ENCODE measurements around the gene ROBO1. TPM values are rescaled to one million over a fixed set of nuclear protein-coding genes. Genes with fewer than 3 reads are reported as not detected.
A peak's percentile ranks its signal among the peaks of the same experiment; 100 is the strongest.

ROBO1 gene
- total and polyA plus RNA-seq, 2 experiments from 2014 or later: 18.8 to 31.9 TPM

DNA sequence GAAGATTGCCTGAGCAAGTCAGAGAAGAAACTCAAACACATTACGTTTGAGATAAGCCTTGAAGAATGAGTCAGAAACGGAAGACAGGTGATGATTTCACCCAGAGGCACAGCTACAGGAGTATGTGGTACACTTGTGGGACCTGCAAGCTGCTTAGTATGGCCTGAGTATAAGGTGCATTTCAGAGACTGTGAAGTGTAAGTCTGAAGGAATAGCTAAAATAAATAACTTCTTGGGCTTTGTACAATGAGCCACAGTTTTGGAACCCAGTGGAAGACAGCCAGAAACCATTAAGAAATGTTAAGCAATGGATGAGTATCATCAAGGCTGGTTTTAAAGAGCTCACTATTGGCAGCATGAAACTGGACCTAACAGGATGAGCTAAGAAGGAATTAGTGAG lies 826.2 kb downstream of the ROBO1 start:
- Histone ChIP-seq H3K79me2 (ENCODE audit: insufficient read depth) (no peaks in the 10 kb centered on the region; the same call in 1 of the 2 replicates), H3F3A (ENCODE audit: insufficient read depth) (peaks cover 20% of the 10 kb centered on the region), H3K9me3 (ENCODE audit: low read depth) (no peaks in the 10 kb centered on the region), H3K4me3 (no peak overlapping the region; the same call in 1 of the 2 replicates), H3K27ac (peak overlapping the region; percentile 59), H3K4me2 (ENCODE audit: unreplicated experiment) (peak overlapping the region; percentile 9), H3K9me2 (ENCODE audit: insufficient read depth) (no peaks in the 10 kb centered on the region), H4K20me1 (ENCODE audit: insufficient read depth) (no peaks in the 10 kb centered on the region), H2AFZ (no peak overlapping the region), H3K36me3 (ENCODE audit: low read depth) (no peaks in the 10 kb centered on the region), H3K27me3 (replicated peaks; ENCODE audit: insufficient read depth) (no peaks in the 10 kb centered on the region), H3K4me1 (ENCODE audit: insufficient read depth) (peaks cover 14% of the 10 kb centered on the region), H3K9ac (no peak overlapping the region)
- no peak for TF ChIP-seq EZH2 (IDR thresholded peaks at IDR 0.05; ENCODE audit: insufficient read depth, poor library complexity, severe bottlenecking)
- no peak for TF ChIP-seq EZH2phosphoT487 (IDR thresholded peaks at IDR 0.05; ENCODE audit: insufficient read depth, low read depth)
- WGBS, 2 experiments (ENCODE audit: low coverage in 1 of 2, low lambda C conversion rate in 2 of 2, missing lambda C conversion rate in 2 of 2): 21 to 29% methylated on average over 2 of the region's 2 CpGs
- in situ Hi-C loops (cut with MboI): no loop called here
- DNase-seq: peak; percentile 93

GRCh38 chr3:78940626-78941025 lies 827.2 kb downstream of the ROBO1 start:
- no peaks in the 10 kb centered on the region for H3K36me3 ChIP-seq (ENCODE audit: low read depth)
- DNase-seq: no peak
- TF ChIP-seq EZH2 (IDR thresholded peaks at IDR 0.05; ENCODE audit: insufficient read depth, poor library complexity, severe bottlenecking): no peak
- TF ChIP-seq EZH2phosphoT487 (IDR thresholded peaks at IDR 0.05; ENCODE audit: insufficient read depth, low read depth): no peak
- H3K9ac ChIP-seq: no peak overlapping the region
- WGBS, 2 experiments (ENCODE audit: low coverage in 1 of 2, low lambda C conversion rate in 2 of 2, missing lambda C conversion rate in 2 of 2): 80 to 81% methylated on average over 4 of the region's 4 CpGs
- H3K4me1 ChIP-seq (ENCODE audit: insufficient read depth): peaks cover 14% of the 10 kb centered on the region
- no peaks in the 10 kb centered on the region for H3K27me3 ChIP-seq (replicated peaks; ENCODE audit: insufficient read depth)
- no peaks in the 10 kb centered on the region for H3K9me3 ChIP-seq (ENCODE audit: low read depth)
- H3K27ac ChIP-seq: no peak overlapping the region
- no peaks in the 10 kb centered on the region for H4K20me1 ChIP-seq (ENCODE audit: insufficient read depth)
- in situ Hi-C loops (cut with MboI): no loop called here
- no peaks in the 10 kb centered on the region for H3K9me2 ChIP-seq (ENCODE audit: insufficient read depth)
- H3K4me3 ChIP-seq: no peak overlapping the region
- H2AFZ ChIP-seq: no peak overlapping the region
- no peak overlapping the region for H3K4me2 ChIP-seq (ENCODE audit: unreplicated experiment)
- H3K79me2 ChIP-seq (ENCODE audit: insufficient read depth): no peaks in the 10 kb centered on the region; the same call in 1 of the 2 replicates
- peaks cover 20% of the 10 kb centered on the region for H3F3A ChIP-seq (ENCODE audit: insufficient read depth)

DNA sequence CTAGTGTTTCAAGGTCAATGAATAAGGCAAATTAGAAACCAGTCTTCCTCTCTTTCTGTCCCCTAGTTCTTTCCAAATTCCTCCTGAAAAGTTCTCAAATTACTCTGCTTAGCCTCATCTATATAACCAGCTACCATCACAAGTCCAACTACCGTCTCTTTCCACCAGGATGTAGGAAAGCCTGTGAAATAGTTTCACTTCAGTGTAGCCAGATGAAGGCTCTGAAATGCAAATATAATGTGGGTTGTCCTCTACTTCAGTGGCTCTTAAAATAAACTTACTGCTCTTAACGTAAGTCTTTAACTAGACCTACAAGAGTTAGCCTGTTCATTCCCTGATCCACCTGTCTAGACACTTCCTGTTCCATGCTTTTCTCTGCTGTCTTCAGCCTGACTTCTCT lies 827.7 kb downstream of the ROBO1 start:
- Histone ChIP-seq H3F3A (ENCODE audit: insufficient read depth) (peaks cover 20% of the 10 kb centered on the region), H3K4me1 (ENCODE audit: insufficient read depth) (peaks cover 14% of the 10 kb centered on the region), H3K9ac (no peak overlapping the region), H3K27me3 (replicated peaks; ENCODE audit: insufficient read depth) (no peaks in the 10 kb centered on the region), H2AFZ (no peak overlapping the region), H3K79me2 (ENCODE audit: insufficient read depth) (no peaks in the 10 kb centered on the region; the same call in 1 of the 2 replicates), H3K4me3 (no peak overlapping the region), H3K9me2 (ENCODE audit: insufficient read depth) (no peaks in the 10 kb centered on the region), H4K20me1 (ENCODE audit: insufficient read depth) (no peaks in the 10 kb centered on the region), H3K9me3 (ENCODE audit: low read depth) (no peaks in the 10 kb centered on the region), H3K4me2 (ENCODE audit: unreplicated experiment) (no peak overlapping the region), H3K27ac (no peak overlapping the region), H3K36me3 (ENCODE audit: low read depth) (no peaks in the 10 kb centered on the region)
- no peak for DNase-seq
- TF ChIP-seq EZH2phosphoT487 (IDR thresholded peaks at IDR 0.05; ENCODE audit: insufficient read depth, low read depth): no peak
- TF ChIP-seq EZH2 (IDR thresholded peaks at IDR 0.05; ENCODE audit: insufficient read depth, poor library complexity, severe bottlenecking): no peak
- WGBS, 2 experiments (ENCODE audit: low coverage in 1 of 2, low lambda C conversion rate in 2 of 2, missing lambda C conversion rate in 2 of 2): 98 to 99% methylated on average over 2 of the region's 2 CpGs
- in situ Hi-C loops (cut with MboI): no loop called here

DNA sequence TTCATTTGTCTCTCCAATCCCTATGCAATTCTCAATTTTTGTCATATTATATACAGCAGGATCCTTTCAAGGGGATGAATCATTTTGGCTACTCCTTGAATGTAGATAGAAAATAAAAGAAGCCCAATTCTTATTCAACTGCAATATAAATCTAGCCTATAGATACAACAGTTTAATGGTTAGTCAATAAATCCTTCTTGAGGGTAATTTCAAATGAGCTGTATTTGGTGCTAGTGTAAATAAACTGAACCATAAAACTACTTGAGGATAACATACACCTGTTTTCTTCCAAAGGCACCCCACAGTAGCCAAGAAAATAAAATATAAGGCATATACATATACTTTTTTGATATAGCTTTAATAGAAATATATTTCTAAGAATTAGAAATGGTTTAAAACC lies 830.3 kb downstream of the ROBO1 start:
- Histone ChIP-seq H4K20me1 (ENCODE audit: insufficient read depth) (no peaks in the 10 kb centered on the region), H3K9me2 (ENCODE audit: insufficient read depth) (no peaks in the 10 kb centered on the region), H3K27ac (no peak overlapping the region), H3K9me3 (ENCODE audit: low read depth) (no peaks in the 10 kb centered on the region), H3K79me2 (ENCODE audit: insufficient read depth) (no peaks in the 10 kb centered on the region; the same call in 1 of the 2 replicates), H3K9ac (no peak overlapping the region), H3F3A (ENCODE audit: insufficient read depth) (peaks cover 20% of the 10 kb centered on the region), H3K4me1 (ENCODE audit: insufficient read depth) (peaks cover 14% of the 10 kb centered on the region), H3K4me2 (ENCODE audit: unreplicated experiment) (no peak overlapping the region), H2AFZ (no peak overlapping the region), H3K36me3 (ENCODE audit: low read depth) (no peaks in the 10 kb centered on the region), H3K4me3 (no peak overlapping the region), H3K27me3 (replicated peaks; ENCODE audit: insufficient read depth) (no peaks in the 10 kb centered on the region)
- in situ Hi-C loops (cut with MboI): no loop called here
- DNase-seq: no peak
- TF ChIP-seq EZH2 (IDR thresholded peaks at IDR 0.05; ENCODE audit: insufficient read depth, poor library complexity, severe bottlenecking) (no peak), EZH2phosphoT487 (IDR thresholded peaks at IDR 0.05; ENCODE audit: insufficient read depth, low read depth) (no peak)

- Histone ChIP-seq H4K20me1 (ENCODE audit: insufficient read depth) (no peaks in the 10 kb centered on the region), H3K9me3 (ENCODE audit: low read depth) (no peaks in the 10 kb centered on the region), H3K4me1 (ENCODE audit: insufficient read depth) (no peaks in the 10 kb centered on the region), H3F3A (ENCODE audit: insufficient read depth) (no peaks in the 10 kb centered on the region), H2AFZ (no peak overlapping the region), H3K27ac (no peak overlapping the region), H3K4me3 (no peak overlapping the region), H3K36me3 (ENCODE audit: low read depth) (no peaks in the 10 kb centered on the region), H3K4me2 (ENCODE audit: unreplicated experiment) (no peak overlapping the region), H3K79me2 (ENCODE audit: insufficient read depth) (peaks cover 16% of the 10 kb centered on the region; the same call in 1 of the 2 replicates), H3K27me3 (replicated peaks; ENCODE audit: insufficient read depth) (no peaks in the 10 kb centered on the region), H3K9me2 (ENCODE audit: insufficient read depth) (no peaks in the 10 kb centered on the region), H3K9ac (no peak overlapping the region)
- DNase-seq: no peak
- in situ Hi-C loops (cut with MboI): no loop called here
- 100% methylated on average over 1 of the region's 1 CpG for WGBS, 2 experiments (ENCODE audit: low coverage in 1 of 2, low lambda C conversion rate in 2 of 2, missing lambda C conversion rate in 2 of 2)
- TF ChIP-seq EZH2phosphoT487 (IDR thresholded peaks at IDR 0.05; ENCODE audit: insufficient read depth, low read depth) (no peak), EZH2 (IDR thresholded peaks at IDR 0.05; ENCODE audit: insufficient read depth, poor library complexity, severe bottlenecking) (no peak)
Observed at GRCh38 chr3:78927759-78928158, 840.0 kb downstream of the ROBO1 start.
